Measurements from ENCODE around the gene CNGA3.

DNA sequence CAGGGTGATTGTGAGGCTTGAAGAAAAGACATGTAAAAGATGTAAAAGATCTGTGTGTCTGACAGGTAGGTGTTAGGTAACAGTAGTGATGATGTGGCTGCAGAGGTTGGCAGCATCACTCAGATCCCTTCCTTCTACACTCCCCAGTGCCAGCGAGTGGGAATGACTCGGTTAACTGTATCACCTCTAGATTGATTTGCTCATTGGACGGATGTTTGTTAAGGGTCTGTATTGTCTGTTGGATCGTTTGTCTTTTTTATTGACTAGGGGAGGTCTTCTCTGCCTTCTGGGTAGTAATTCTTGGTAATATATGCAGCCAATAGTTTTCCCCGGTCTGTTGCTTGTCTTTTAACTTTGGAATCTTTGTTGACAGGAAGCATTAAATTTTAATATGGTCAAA, 44.8 kb upstream of the CNGA3 start:
- TF ChIP-seq CTCF (IDR thresholded peaks at IDR 0.05 in 2 of 3, conservative IDR thresholded peaks at IDR 0.05 in 1 of 3; ENCODE audit: control insufficient read depth in 2 of 3, extremely low read depth in 1 of 3, insufficient read depth in 1 of 3, low read depth in 3 of 3, low read length in 3 of 3), result no peak
- no peak for TF ChIP-seq STAT3 (IDR thresholded peaks at IDR 0.05; ENCODE audit: low read depth, low read length)
- no peak for TF ChIP-seq POLR2AphosphoS2 (IDR thresholded peaks at IDR 0.05; ENCODE audit: low read depth, low read length)
- TF ChIP-seq E2F4 (IDR thresholded peaks at IDR 0.05; ENCODE audit: low read depth, low read length), result no peak
- no peak for TF ChIP-seq POLR2AphosphoS5 (IDR thresholded peaks at IDR 0.05; ENCODE audit: low read length)
- TF ChIP-seq ZSCAN29 (IDR thresholded peaks at IDR 0.05), result no peak
- no peak for TF ChIP-seq POLR2A (IDR thresholded peaks at IDR 0.05; ENCODE audit: low read depth, low read length)
- no peak for TF ChIP-seq NFYB (IDR thresholded peaks at IDR 0.05; ENCODE audit: insufficient read depth, low read depth, low read length)
- TF ChIP-seq, protein P1, sequence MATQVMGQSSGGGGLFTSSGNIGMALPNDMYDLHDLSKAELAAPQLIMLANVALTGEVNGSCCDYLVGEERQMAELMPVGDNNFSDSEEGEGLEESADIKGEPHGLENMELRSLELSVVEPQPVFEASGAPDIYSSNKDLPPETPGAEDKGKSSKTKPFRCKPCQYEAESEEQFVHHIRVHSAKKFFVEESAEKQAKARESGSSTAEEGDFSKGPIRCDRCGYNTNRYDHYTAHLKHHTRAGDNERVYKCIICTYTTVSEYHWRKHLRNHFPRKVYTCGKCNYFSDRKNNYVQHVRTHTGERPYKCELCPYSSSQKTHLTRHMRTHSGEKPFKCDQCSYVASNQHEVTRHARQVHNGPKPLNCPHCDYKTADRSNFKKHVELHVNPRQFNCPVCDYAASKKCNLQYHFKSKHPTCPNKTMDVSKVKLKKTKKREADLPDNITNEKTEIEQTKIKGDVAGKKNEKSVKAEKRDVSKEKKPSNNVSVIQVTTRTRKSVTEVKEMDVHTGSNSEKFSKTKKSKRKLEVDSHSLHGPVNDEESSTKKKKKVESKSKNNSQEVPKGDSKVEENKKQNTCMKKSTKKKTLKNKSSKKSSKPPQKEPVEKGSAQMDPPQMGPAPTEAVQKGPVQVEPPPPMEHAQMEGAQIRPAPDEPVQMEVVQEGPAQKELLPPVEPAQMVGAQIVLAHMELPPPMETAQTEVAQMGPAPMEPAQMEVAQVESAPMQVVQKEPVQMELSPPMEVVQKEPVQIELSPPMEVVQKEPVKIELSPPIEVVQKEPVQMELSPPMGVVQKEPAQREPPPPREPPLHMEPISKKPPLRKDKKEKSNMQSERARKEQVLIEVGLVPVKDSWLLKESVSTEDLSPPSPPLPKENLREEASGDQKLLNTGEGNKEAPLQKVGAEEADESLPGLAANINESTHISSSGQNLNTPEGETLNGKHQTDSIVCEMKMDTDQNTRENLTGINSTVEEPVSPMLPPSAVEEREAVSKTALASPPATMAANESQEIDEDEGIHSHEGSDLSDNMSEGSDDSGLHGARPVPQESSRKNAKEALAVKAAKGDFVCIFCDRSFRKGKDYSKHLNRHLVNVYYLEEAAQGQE (IDR thresholded peaks at IDR 0.05; ENCODE audit: low read depth, low read length), result no peak
- TF ChIP-seq, protein P2, sequence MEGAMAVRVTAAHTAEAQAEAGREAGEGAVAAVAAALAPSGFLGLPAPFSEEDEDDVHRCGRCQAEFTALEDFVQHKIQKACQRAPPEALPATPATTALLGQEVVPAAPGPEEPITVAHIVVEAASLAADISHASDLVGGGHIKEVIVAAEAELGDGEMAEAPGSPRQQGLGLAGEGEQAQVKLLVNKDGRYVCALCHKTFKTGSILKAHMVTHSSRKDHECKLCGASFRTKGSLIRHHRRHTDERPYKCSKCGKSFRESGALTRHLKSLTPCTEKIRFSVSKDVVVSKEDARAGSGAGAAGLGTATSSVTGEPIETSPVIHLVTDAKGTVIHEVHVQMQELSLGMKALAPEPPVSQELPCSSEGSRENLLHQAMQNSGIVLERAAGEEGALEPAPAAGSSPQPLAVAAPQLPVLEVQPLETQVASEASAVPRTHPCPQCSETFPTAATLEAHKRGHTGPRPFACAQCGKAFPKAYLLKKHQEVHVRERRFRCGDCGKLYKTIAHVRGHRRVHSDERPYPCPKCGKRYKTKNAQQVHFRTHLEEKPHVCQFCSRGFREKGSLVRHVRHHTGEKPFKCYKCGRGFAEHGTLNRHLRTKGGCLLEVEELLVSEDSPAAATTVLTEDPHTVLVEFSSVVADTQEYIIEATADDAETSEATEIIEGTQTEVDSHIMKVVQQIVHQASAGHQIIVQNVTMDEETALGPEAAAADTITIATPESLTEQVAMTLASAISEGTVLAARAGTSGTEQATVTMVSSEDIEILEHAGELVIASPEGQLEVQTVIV (IDR thresholded peaks at IDR 0.05; ENCODE audit: borderline replicate concordance, partially characterized antibody), result no peak
- no peak for TF ChIP-seq GABPA (IDR thresholded peaks at IDR 0.05; ENCODE audit: low read depth)
- TF ChIP-seq TARDBP (IDR thresholded peaks at IDR 0.05; ENCODE audit: borderline replicate concordance), result no peak
- no peak for TF ChIP-seq DPF2 (IDR thresholded peaks at IDR 0.05)
- no peak for TF ChIP-seq CBX5 (IDR thresholded peaks at IDR 0.05; ENCODE audit: low read depth)
